Frontal cortex (tissue), 4 donors: ENCODE results near the gene MYO15B. TPM values are rescaled to one million over a fixed set of nuclear protein-coding genes. Genes with fewer than 3 reads are reported as not detected.
A peak's percentile ranks its signal among the peaks of the same experiment; 100 is the strongest.

ENCODE experiments used
- DNase-seq, 2 donors: peaks; one replicate each; pipeline ENCODE4 v3.0.0; 2012; ENCODE audit warnings: low spot score in 2 of 2
- FAIRE-seq: peaks from 2 replicates; lab custom pipeline; 2012; peaks lifted over from hg19 to GRCh38; lab: Jason Lieb, UNC
- total RNA-seq: library from RNA; depleted of rRNA; stranded (reverse); fragments of >200 nt; gene quantifications from one replicate; pipeline ENCODE4 v1.2.3, GENCODE V29; 2014
- donor health status: control.
- donor health status: control.
- donor health status: control.

MYO15B gene
- total RNA-seq, 1 donor from 2014 or later: 19.6 TPM

DNA sequence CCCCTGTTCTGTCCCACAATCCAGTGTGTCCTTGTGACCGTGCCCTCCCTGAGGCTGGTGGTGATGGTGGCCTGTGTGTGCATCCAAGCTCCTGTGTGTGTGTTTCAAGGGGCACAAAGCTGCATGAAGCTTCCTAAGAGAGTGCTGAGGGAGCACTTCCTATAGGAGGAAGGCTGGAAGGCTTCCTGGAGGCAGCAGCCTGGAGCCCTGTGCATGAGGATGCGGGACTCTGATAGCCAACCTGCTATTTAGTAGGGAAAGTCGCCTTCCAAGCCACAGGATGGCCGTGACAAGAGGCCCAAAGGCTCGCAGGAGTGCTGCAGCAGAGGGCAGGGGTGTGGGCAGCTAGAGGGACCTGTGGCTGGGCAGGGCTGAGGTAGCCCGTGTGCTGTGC, 8.3 kb downstream of the MYO15B start:
- no peak for FAIRE-seq
- no peak for DNase-seq

DNA sequence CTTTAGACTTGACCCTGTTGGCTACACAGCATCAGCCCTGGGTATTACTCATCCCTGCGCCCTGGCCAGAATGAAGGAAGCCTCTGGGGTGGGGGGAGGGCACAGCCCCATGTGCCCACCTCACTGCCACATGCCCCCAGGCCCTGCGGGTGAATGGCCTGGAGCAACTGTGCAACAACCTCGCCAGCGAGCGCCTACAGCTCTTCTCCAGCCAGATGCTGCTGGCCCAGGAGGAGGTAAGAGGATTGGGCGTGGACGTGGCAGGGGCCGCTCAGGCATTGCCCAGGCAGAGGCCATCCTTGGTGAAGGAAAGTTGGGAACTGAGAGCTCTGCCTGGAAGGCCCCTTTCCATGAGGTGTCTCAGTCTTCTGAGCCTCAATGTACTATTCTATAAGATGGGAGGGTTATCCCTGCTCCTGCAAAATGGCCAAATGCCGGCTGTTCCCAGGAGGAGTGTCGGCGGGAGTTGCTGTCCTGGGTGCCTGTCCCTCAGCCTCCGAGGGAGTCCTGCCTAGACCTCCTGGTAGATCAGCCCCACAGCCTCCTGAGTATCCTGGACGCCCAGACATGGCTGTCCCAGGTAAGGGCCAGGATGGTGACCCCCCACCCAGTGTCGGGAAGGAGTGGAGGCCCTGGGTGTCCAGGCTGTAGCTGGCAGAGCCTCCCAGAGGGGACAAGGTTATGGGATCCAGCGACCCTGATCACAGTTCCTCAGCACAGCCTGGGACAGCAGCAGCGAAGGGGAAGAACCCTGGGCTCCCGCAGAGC, 8.9 kb downstream of the MYO15B start:
- FAIRE-seq (no peak), DNase-seq (no peak)

DNA sequence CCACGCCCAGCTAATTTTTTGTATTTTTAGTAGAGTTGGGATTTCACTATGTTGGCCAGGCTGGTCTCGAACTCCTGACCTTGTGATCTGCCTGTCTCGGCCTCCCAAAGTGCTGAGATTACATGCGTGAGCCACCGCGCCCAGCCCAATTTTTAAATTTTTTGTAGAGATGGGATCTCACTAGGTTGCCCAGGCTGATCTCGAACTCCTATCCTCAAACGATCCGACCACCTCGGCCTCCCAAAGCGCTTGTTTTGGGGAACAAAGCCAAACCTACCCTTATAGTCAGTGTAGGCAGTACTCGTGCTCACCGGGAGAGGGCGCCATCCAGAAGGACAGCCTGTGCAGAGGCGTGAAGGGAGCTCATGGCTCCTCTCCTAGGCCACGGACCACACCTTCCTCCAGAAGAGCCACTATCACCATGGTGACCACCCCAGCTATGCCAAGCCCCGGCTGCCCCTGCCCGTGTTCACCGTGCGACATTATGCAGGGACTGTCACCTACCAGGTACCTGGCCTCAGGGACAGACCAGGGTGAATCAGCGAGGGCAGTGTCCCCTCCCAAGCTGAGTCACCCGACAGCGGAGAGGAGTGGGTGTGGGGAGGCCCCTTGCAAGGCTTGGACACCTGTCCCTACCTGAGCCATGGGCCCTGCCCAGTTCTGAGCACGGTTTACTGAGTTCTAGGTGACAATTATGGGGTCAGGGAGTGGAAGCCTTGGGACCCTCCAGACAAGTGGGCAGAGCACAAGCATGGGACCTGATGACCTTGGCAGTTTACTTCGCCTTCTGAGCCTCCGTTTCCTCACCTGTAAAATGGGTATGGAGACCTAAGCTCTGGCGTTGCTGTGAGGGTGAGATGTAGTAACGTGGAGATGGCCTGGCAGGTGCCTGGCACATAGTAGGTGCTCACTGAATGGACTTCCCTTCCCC, 13.7 kb downstream of the MYO15B start:
- peak in 1 of 2 donors; percentile 64 for DNase-seq
- no peak for FAIRE-seq

DNA sequence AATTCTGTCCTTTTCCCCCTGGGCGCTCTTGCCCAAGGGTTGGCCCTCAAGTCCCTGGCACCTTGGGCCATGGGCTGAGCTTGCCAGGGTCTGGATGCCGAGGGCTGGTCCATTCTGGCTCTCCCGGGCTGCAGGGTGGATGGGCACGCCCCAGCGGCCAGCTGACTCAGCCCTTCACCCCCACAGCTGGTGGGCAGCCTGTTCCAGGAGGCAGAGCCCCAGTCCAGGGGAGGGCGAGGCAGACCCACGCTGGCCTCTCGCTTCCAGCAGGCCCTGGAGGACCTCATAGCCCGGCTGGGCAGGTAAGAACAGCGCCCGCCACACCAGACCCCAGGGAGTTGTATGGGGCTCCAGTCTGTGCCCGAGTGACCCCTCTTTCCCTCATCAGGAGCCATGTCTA, 15.0 kb downstream of the MYO15B start:
- DNase-seq: no peak
- FAIRE-seq: no peak

DNA sequence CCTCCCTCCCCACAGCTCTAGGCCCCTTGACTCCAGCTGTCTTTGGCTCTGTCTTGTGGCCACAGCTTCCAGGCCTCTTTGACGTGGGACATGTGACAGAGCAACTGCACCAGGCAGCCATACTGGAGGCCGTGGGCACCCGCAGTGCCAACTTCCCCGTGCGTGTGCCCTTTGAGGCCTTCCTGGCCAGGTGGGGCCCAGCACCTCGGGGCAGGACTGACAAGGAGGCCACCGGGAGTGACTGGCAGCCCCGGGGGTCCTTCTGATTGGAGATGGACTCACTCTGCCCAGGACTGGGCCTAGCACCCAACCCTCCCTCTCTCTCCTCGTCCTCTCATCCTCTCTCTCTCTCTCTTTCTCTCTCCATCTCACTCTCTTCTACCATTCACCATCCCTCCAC, 15.5 kb downstream of the MYO15B start:
- DNase-seq (no peak), FAIRE-seq (no peak)

DNA sequence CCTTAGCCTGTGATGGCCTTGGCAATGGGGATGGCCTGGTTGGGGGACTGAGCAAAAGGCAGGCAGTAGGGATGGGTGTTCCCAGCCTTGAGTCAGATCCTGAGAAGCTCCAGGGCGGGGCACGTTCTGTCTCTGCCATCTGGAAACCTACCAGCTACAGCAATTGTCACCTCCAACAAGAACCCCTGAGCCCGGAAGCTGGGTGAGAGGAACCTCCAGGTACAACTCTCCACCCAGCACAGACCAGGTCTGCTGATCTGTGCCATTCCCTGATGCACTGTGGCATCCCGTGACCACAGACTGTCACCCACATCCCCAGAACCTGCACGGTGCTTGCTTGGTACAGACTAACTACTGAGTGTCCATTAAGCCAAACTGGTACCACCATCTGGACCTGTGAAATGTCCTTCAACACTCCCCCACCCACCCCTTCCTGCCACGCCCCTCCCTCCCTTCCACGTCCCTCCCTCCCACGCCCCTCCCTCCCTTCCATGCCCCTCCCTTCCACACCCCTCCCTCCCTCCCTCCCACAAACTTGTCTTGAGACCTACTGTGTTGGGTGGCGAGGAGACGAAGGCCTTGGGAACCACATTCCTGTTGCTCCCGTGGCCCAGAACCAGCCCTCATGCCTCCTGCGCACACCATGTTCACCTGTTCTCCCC, 16.6 kb downstream of the MYO15B start:
- no peak for FAIRE-seq

DNA sequence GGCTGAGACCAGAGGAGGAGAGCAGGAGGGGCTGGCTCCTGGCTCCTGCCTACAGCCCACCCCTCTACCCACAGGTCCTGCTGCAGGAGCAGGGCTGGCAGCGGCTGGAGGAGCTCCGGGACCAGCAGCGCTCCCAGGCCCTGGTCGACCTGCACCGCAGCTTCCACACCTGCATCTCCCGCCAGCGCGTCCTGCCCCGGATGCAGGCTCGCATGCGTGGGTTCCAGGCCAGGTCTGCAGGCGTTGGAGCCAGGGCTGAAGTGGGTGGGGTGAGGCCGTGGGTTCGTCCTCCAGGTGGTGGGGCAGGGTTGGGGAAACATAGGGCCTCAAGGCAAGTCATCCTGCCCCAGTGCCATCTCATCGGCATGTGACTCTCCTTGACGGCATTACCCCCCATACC, 18.2 kb downstream of the MYO15B start:
- no peak for DNase-seq
- no peak for FAIRE-seq

More for the DNA sequence above, 16.6 kb downstream of the MYO15B start:
- no peak for DNase-seq

DNA sequence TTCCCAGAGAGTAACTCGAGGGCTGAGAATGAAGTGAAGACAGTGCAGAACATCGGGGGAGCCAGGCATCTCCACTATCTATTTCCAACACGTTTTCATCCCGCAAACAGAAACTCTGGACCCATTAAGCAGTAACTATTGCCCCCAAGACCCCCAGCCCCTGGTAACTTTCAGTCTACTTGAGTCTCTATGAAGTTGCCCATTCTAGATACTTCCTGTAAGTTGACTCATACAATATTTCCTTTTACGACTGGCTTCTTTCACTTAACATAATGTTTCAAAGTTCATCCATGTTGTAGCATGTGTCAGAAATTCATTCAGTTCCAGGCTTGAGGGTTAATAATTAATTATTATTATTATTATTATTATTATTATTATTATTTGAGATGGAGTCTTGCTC, 19.5 kb downstream of the MYO15B start:
- FAIRE-seq (no peak), DNase-seq (no peak)

DNA sequence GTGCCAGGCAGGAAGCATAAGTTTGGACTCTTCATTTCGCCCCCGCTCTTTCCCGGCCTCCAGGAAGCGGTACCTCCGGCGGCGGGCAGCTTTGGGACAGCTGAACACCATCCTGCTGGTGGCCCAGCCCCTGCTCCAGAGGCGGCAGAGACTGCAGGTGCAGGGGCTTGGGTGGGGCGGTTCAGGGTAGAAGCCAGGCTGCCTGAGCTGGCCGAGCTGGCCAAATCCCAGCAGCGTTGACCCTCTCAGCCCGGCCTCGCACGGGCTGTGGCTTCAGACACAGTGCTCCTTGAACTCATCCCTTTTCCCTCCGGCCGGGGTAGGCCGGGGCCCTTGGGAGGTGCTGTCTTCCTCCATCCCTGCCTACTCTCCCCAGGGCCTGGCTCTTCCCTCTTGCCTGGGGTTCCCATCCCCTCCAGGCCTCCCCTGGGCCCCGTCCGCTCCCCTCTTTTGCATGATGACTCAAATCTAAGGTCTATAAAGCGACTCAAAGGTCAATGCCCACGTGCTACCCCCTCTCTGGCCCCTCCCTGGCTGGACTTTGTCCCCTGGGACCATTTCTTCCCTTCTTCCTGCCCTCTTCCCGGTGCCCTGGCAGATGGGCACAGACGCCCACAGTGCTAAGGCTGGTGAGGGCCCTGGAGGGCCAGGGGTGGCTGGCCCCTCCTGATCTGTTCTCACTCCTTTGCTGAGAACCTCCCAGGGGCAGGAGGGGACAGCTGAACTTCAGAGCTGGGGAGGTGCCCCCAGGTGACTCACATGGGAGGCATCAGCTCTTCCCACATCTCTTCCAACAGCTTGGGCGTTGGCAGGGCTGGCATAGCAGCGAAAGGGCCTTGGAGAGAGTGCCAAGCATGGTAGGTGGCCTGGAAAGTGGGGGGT, 22.7 kb downstream of the MYO15B start:
- DNase-seq (no peak), FAIRE-seq (no peak)

DNA sequence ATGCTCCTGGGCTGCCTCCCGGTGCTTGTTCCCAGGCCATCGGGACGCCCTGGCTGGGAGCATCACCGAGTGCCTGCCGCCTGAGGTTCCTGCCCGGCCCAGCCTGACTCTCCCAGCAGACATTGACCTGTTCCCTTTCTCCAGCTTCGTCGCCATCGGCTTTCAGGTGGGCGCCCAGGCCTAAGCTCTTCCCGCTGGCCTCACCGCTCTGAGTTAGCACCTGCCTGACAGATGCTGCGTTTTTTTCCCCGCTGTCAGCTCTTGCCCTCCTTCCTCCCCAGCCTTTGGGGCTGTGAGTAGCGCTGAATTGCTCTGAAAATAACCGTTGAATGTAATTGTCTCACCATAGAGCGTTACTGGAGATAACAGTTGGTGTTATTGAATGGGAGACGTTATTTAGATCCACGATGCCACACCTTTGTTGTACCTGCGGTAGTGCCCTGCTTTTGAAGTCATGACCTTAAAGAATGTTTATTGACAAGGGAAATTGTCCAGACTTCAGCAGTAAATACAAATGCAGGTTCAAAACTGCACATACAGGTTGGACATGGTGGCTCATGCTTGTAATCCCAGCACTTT, 24.3 kb downstream of the MYO15B start:
- FAIRE-seq (no peak), DNase-seq (no peak)

DNA sequence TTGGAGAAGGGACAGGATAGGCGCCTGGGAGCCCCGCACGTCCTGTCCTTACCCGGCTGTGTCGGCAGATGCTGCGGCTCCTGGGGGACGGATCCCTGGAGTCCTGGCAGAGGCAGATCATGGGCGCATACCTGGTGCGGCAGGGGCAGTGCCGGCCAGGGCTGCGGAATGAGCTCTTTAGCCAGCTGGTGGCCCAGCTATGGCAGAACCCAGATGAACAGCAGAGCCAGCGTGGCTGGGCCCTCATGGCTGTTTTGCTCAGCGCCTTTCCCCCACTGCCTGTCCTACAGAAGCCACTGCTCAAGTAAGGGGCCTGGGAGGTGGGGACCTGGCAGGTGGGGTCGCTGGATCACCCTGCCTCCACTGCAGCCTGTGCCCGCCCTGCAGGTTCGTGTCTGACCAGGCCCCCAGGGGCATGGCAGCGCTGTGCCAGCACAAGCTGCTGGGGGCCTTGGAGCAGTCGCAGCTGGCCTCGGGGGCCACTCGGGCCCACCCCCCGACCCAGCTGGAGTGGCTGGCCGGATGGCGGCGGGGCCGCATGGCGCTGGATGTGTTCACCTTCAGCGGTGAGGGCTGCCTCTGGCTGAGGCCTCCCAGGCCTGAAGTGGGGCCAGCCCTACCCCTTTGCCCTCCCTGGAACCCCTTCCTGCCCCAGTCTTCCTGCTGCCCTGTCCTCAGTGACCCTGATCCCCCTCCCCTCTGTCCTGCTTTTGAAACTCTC, 25.5 kb downstream of the MYO15B start:
- no peak for FAIRE-seq
- no peak for DNase-seq

DNA sequence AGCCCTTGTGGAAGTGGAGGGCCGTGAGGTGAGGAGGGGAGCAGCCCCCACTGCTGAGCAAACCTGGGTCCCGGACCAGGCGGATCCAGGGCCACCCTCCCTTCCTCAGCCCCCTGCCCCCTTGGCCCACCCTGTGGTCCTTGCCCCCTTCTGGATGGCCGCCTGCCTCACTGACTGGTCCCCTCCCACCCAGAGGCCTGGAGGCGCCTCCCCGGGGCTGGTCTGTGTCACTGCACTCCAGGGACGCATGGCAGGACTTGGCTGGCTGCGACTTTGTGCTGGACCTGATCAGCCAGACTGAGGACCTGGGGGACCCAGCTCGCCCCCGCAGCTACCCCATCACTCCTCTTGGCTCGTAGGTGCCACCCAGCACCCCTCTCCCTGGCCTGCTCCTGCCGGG, 26.4 kb downstream of the MYO15B start:
- DNase-seq (no peak), FAIRE-seq (no peak)

DNA sequence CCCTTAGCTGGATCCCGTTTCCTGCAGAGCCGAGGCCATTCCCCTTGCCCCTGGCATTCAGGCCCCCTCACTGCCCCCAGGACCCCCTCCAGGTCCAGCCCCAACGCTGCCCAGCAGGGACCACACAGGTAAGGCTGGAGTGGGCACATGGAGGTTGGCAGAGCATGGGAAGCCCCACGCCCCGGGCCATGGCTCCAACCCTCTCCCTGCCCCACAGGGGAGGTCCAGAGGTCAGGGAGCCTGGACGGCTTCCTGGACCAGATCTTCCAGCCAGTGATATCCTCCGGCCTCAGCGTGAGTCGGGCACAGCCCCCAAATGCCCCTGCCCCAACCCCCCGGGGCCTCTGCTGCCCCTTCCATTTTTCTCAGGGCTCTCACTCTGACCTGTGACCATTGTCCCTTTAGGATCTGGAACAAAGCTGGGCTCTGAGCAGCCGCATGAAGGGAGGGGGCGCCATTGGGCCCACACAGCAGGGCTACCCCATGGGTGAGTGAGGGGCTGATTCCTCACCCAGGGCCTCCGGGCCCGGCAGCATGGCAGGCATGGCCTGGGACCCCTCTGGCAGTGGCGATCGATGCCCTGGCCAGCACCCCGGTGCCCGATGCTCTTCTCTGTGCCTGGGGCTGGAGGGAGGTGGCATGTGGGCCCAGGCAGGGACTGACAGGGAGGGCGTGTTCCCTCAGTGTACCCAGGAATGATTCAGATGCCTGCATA, 27.1 kb downstream of the MYO15B start:
- no peak for FAIRE-seq

DNA sequence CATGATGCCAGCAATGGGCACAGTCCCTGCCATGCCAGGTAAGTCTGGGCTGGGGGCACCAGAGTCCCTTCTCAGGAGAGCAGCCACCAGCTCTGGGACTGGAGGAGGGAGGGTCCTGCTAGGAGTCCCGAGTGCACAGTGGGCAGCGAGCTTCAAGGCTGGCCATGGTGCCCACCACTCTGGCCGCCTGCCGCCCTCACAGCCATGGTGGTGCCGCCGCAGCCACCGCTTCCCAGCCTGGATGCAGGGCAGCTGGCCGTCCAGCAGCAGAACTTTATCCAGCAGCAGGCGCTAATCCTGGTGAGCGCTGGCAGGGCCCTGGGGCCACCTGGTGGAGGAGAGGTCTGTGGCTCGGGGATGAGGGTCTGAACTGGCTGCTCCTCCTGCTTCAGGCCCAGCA, 27.7 kb downstream of the MYO15B start:
- no peak for DNase-seq
- no peak for FAIRE-seq

More for the DNA sequence above, 27.1 kb downstream of the MYO15B start:
- DNase-seq: no peak

DNA sequence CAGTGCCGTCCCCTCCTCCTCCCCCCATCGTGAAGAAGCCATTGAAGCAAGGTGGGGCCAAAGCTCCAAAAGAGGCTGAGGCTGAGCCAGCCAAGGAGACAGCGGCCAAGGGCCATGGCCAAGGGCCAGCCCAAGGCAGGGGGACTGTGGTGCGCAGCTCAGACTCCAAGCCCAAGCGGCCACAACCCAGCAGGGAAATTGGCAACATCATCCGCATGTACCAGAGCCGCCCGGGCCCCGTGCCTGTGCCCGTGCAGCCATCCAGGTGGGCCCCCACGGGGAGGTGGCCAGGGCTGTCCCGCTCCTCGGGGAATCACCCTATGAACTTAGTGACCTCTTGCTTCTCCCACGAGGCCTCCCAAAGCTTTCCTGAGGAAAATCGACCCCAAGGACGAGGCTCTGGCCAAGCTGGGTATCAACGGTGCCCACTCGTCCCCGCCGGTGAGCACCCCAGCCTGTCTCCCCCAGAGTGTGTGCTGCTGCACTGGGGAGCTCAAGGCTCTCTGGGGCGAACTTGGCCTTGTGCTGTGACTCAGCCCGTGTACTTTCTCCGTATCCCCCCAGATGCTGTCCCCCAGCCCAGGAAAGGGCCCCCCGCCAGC, 29.0 kb downstream of the MYO15B start:
- no peak for FAIRE-seq

DNA sequence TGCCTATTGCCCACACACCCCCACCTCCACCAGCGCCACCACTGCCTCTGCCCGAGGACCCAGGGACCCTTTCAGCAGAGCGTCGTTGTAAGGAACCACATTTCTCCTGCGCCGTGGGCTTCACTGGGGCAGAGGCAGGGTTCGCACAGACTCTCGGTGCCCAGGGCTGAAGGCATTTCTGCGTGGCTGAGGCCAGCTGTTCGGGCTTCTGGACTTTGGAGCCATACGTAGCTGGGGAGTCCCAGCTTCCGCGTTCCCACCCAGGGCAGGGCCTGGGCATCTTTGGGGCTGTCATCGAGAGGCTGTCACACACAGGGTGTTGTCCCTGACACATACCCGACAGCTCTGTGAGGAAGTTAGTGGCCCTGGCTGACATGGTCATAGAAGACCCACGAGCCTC, 29.6 kb downstream of the MYO15B start:
- DNase-seq (no peak), FAIRE-seq (no peak)

More for the DNA sequence above, 29.0 kb downstream of the MYO15B start:
- no peak for DNase-seq

DNA sequence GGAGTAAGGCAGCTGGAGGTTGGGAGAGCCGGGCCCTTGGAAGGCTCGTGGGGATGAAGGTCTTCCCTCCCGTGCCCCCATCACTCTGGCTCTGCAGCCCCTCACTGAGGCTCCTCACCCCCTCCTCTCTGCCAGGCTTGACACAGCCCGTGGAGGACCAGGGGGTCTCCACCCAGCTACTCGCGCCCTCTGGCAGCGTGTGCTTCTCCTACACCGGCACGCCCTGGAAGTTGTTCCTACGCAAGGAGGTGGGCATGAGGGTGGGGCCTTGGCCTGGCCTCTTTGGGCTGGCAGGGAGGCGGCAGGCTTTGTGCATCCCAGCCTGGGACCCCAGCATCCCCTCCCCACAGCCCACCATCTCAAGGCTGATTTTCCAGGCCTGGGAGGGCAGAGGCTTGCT, 30.1 kb downstream of the MYO15B start:
- DNase-seq: no peak
- no peak for FAIRE-seq
